HepG2 (cell line): ENCODE measurements around the gene DOCK1. TPM values are rescaled to one million over a fixed set of nuclear protein-coding genes. Genes with fewer than 3 reads are reported as not detected.

Experiments
- ATAC-seq: fragments of 200-7000 bp; cut with Tn5 transposase; 3 replicates; pipeline ENCODE4 v1.9.1; 2020; ENCODE audit warnings: mild to moderate bottlenecking, moderate library complexity
- BruUV-seq: library from RNA; stranded (reverse); fragments of 400-500 nt; replicated peaks from 2 replicates; lab custom pipeline; 2021; lab: Mats Ljungman, UMichigan
- CTCF ChIA-PET: fragments of 300-600 bp; formaldehyde crosslinking; extraction: SDS; loops from one replicate; lab custom pipeline; 2021; ENCODE audit warnings: low total read pairs, inconsistent platforms, low intra/inter-chr PET ratio; lab: Yijun Ruan, JAX
- POLR2A ChIA-PET: fragments of 350-600 bp; sonication (Branson Sonifier 250); formaldehyde crosslinking; loops from one replicate; lab custom pipeline; 2020; ENCODE audit warnings: antibody characterized with exemption, inconsistent platforms; lab: Yijun Ruan, JAX
- DNase-seq: peaks from one replicate; pipeline ENCODE4 v3.0.0-alpha.2; 2015; ENCODE audit warnings: low spot score
- FAIRE-seq: peaks from 3 replicates; lab custom pipeline; 2011; peaks lifted over from hg19 to GRCh38; lab: Jason Lieb, UNC
- H2AFZ ChIP-seq: one replicate; pipeline ENCODE4 v1.6.1; 2011; ENCODE audit warnings: low read length, inconsistent platforms
- H3K27ac ChIP-seq: fragments of 300-600 bp; 3 replicates; pipeline ENCODE4 v1.8.0; 2011; ENCODE audit warnings: mixed run types, mild to moderate bottlenecking, mixed read lengths, low read length, inconsistent platforms; ENCODE audit not compliant: insufficient read depth; ENCODE audit errors: extremely low read length
- H3K27me3 ChIP-seq, 2 experiments: fragments of 200-600 bp in 1 of 2; 2 replicates in 1 of 2; 3 replicates in 1 of 2; pipeline versions ENCODE4 v1.6.0 to v1.8.0; 2011; ENCODE audit warnings: low read length in 2 of 2, mild to moderate bottlenecking in 2 of 2, moderate library complexity in 2 of 2, inconsistent platforms in 1 of 2; ENCODE audit not compliant: insufficient read depth in 2 of 2, control insufficient read depth in 1 of 2
- H3K36me3 ChIP-seq, 2 experiments: fragments of 200-600 bp in 1 of 2; replicated peaks in 1 of 2; 2 replicates in 1 of 2; 3 replicates in 1 of 2; pipeline versions ENCODE4 v1.5.1 to v1.8.0; 2011; ENCODE audit warnings: low read length in 2 of 2, inconsistent platforms in 1 of 2; ENCODE audit not compliant: insufficient read depth in 2 of 2, control insufficient read depth in 1 of 2
- H3K4me1 ChIP-seq: 2 replicates; pipeline ENCODE4 v1.5.1; 2012; ENCODE audit warnings: low read length, inconsistent platforms; ENCODE audit not compliant: insufficient read depth
- H3K4me2 ChIP-seq: 2 replicates; pipeline ENCODE4 v1.6.0; 2011; ENCODE audit warnings: low read depth, low read length, inconsistent platforms
- H3K4me3 ChIP-seq, 3 experiments: fragments of 200-600 bp in 1 of 3; sonication (generic), shearing (Covaris generic) in 1 of 3; replicated peaks in 1 of 3; 2 replicates each; pipeline ENCODE4 v1.5.1; 2011 to 2016; ENCODE audit warnings: low read length in 3 of 3, inconsistent platforms in 2 of 3, low read depth in 2 of 3, mild to moderate bottlenecking in 2 of 3, control low read depth in 1 of 3, mixed read lengths in 1 of 3; ENCODE audit not compliant: insufficient read depth in 1 of 3
- H3K79me2 ChIP-seq: one replicate; pipeline ENCODE4 v1.6.1; 2011; ENCODE audit warnings: low read length, inconsistent platforms; ENCODE audit not compliant: insufficient read depth
- H3K9ac ChIP-seq: 2 replicates; pipeline ENCODE4 v1.6.0; 2011; ENCODE audit warnings: mild to moderate bottlenecking, low read depth, low read length, inconsistent platforms; ENCODE audit not compliant: insufficient read depth
- H3K9me3 ChIP-seq: 2 replicates; pipeline ENCODE4 v1.5.1; 2012; ENCODE audit warnings: mild to moderate bottlenecking, low read length
- H4K20me1 ChIP-seq: 2 replicates; pipeline ENCODE4 v1.6.0; 2011; ENCODE audit warnings: inconsistent platforms, mild to moderate bottlenecking, low read length, moderate library complexity; ENCODE audit not compliant: insufficient read depth
- CHD4 ChIP-seq: fragments of 200-600 bp; sonication (generic); IDR thresholded peaks from 2 replicates; pipeline ENCODE4 v1.7.0; 2017; ENCODE audit warnings: mild to moderate bottlenecking, low read length, borderline replicate concordance
- GPN1 ChIP-seq: sonication (generic); formaldehyde crosslinking; IDR thresholded peaks from 2 replicates; pipeline ENCODE4 v1.5.1; 2020; ENCODE audit warnings: missing genetic modification reagents, borderline replicate concordance
- HOXD1 ChIP-seq: sonication (generic); formaldehyde crosslinking; IDR thresholded peaks from 2 replicates; pipeline ENCODE4 v1.5.0; 2020; ENCODE audit warnings: missing genetic modification reagents
- KDM3A ChIP-seq: IDR thresholded peaks from 2 replicates; pipeline ENCODE4 v1.6.1; 2018; ENCODE audit warnings: low read depth, missing compliant biosample characterization
- MEIS1 ChIP-seq: sonication (generic); formaldehyde crosslinking; IDR thresholded peaks from 2 replicates; pipeline ENCODE4 v1.9.0; 2021; ENCODE audit warnings: mild to moderate bottlenecking, missing genetic modification reagents, moderate library complexity, borderline replicate concordance
- RXRB ChIP-seq: IDR thresholded peaks from 2 replicates; pipeline ENCODE4 v1.6.1; 2016; ENCODE audit warnings: borderline replicate concordance, missing genetic modification reagents, missing compliant biosample characterization
- SOX5 ChIP-seq: IDR thresholded peaks from 2 replicates; pipeline ENCODE4 v1.6.1; 2016; ENCODE audit warnings: borderline replicate concordance
- ZNF3 ChIP-seq: IDR thresholded peaks from 2 replicates; pipeline ENCODE4 v1.7.0; 2017; ENCODE audit warnings: inconsistent platforms
- ZNF329 ChIP-seq: sonication (generic); formaldehyde crosslinking; IDR thresholded peaks from 2 replicates; pipeline ENCODE4 v1.9.0; 2021; ENCODE audit warnings: low read depth, mild to moderate bottlenecking, missing genetic modification reagents
- ZNF383 ChIP-seq: sonication (generic); formaldehyde crosslinking; IDR thresholded peaks from 2 replicates; pipeline ENCODE4 v1.4.0; 2020; ENCODE audit warnings: missing genetic modification reagents, mild to moderate bottlenecking, borderline replicate concordance
- ZNF510 ChIP-seq: sonication (generic); formaldehyde crosslinking; IDR thresholded peaks from 2 replicates; pipeline ENCODE4 v1.4.0; 2020; ENCODE audit warnings: low read depth, mild to moderate bottlenecking, missing genetic modification reagents
- ZNF644 ChIP-seq: IDR thresholded peaks from 2 replicates; pipeline ENCODE4 v1.6.1; 2016; ENCODE audit warnings: low read depth
- ZNF720 ChIP-seq: sonication (generic); formaldehyde crosslinking; IDR thresholded peaks from 2 replicates; pipeline ENCODE4 v1.4.0; 2020; ENCODE audit warnings: missing genetic modification reagents
- ZNF768 ChIP-seq: sonication (generic); formaldehyde crosslinking; IDR thresholded peaks from 2 replicates; pipeline ENCODE4 v1.4.0; 2020; ENCODE audit warnings: missing genetic modification reagents
- WGBS: methylation state at CpG from one replicate; pipeline ENCODE4 v1.1.6; 2017; ENCODE audit warnings: low lambda C conversion rate; 5-methylcytosine and 5-hydroxymethylcytosine counted together
- in situ Hi-C: cut with HindIII; loops from 2 replicates; pipeline ENCODE4 v1.10.0; 2017; ENCODE audit warnings: low pct_unique_long_range_greater_than_20kb; ENCODE audit not compliant: extremely low pct_ligation_motif_present
- intact Hi-C: fragments of 100-400 bp; cut with micrococcal nuclease; formaldehyde crosslinking; loops from one replicate; pipeline ENCODE4 v1.10.0; 2022; ENCODE audit not compliant: unreplicated experiment
- polyA plus RNA-seq, 8 experiments: library from polyadenylated mRNA; depleted of rRNA in 3 of 8; stranded (reverse) in 7 of 8; unstranded in 1 of 8; fragments of >200 nt; fragmentation: Illumina TruSeq in 4 of 8; extraction: Trizol in 4 of 8; gene quantifications; 2 replicates each; pipeline versions ENCODE4 v1.2.1 to v1.2.3, GENCODE V29; 2011 to 2016; ENCODE audit warnings: low read depth in 4 of 8, missing spikeins in 1 of 8, mixed read lengths in 1 of 8; ENCODE audit not compliant: insufficient read depth in 1 of 8
- total RNA-seq, 5 experiments: library from RNA; depleted of rRNA; stranded (reverse); fragments of >200 nt; fragmentation: Illumina TruSeq; extraction: Trizol; gene quantifications; 2 replicates each; pipeline ENCODE4 v1.2.3, GENCODE V29; 2016; ENCODE audit warnings: low read depth in 1 of 5
- TF ChIP-seq, protein P1 (sequence below): fragments of 450-650 bp; IDR thresholded peaks from 2 replicates; pipeline ENCODE4 v1.6.1; 2017
- TF ChIP-seq, protein P2 (sequence below): sonication (generic); formaldehyde crosslinking; IDR thresholded peaks from 2 replicates; pipeline ENCODE4 v1.5.1; 2020; ENCODE audit warnings: mild to moderate bottlenecking, missing genetic modification reagents, moderate library complexity
- TF ChIP-seq, protein P3 (sequence below), 2 experiments: sonication (generic) in 1 of 2; formaldehyde crosslinking in 1 of 2; IDR thresholded peaks; 2 replicates each; pipeline versions ENCODE4 v1.4.0 to v1.6.1; 2018 to 2020; ENCODE audit warnings: missing genetic modification reagents in 2 of 2, borderline replicate concordance in 1 of 2, low read depth in 1 of 2, mild to moderate bottlenecking in 1 of 2, missing biosample characterization in 1 of 2

DOCK1 gene
- total and polyA plus RNA-seq, 2 of the 13 experiments (the other 11 are each of a cell fraction or from before 2014, with no cell fraction given): 8.3 to 25.5 TPM

DNA sequence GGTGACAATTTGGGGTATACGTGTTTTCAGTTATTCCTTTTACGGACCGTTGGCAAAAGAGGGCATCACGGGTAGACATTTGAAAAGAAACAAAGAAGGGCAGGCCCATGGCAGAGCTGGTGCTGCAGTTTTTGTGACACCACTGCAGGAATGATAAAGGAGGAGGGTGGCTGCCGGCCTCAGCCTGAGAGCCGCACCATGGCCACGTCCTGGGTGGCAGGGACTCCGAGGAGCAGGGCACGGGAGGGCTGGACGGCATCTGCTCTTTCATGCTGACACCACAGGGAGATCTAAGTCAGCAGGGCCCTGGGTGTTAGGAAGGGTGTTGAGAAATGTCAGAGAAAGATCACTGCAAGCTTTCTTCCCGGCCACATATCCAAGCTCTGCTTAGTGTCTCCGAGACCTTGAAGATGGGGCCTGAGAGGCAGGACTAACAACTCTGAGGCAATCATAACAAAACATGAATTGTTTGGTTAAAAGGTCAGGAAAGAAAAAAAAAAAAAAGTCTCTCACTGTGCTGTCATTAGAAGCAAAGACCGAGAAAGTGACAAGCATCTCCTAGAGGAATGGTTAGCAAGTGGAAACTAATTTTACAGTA, 254.5 kb downstream of the DOCK1 start:
- no peak for FAIRE-seq
- CTCF ChIA-PET: no interaction called here
- no peak for DNase-seq
- POLR2A ChIA-PET: no interaction called here
- Histone ChIP-seq H3K27me3 (no peaks in the 10 kb centered on the region), H3K4me3 (no peak overlapping the region), H3K4me1 (no peaks in the 10 kb centered on the region), H3K36me3 (no peaks in the 10 kb centered on the region), H3K27ac (no peak overlapping the region), H3K4me2 (no peak overlapping the region), H2AFZ (no peak overlapping the region), H4K20me1 (no peaks in the 10 kb centered on the region), H3K9ac (no peak overlapping the region), H3K9me3 (no peaks in the 10 kb centered on the region), H3K79me2 (no peaks in the 10 kb centered on the region)
- no peak for TF ChIP-seq SOX5 (CRISPR knock-in tag)
- TF ChIP-seq, protein P1, sequence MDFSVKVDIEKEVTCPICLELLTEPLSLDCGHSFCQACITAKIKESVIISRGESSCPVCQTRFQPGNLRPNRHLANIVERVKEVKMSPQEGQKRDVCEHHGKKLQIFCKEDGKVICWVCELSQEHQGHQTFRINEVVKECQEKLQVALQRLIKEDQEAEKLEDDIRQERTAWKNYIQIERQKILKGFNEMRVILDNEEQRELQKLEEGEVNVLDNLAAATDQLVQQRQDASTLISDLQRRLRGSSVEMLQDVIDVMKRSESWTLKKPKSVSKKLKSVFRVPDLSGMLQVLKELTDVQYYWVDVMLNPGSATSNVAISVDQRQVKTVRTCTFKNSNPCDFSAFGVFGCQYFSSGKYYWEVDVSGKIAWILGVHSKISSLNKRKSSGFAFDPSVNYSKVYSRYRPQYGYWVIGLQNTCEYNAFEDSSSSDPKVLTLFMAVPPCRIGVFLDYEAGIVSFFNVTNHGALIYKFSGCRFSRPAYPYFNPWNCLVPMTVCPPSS: no peak
- TF ChIP-seq, protein P2, sequence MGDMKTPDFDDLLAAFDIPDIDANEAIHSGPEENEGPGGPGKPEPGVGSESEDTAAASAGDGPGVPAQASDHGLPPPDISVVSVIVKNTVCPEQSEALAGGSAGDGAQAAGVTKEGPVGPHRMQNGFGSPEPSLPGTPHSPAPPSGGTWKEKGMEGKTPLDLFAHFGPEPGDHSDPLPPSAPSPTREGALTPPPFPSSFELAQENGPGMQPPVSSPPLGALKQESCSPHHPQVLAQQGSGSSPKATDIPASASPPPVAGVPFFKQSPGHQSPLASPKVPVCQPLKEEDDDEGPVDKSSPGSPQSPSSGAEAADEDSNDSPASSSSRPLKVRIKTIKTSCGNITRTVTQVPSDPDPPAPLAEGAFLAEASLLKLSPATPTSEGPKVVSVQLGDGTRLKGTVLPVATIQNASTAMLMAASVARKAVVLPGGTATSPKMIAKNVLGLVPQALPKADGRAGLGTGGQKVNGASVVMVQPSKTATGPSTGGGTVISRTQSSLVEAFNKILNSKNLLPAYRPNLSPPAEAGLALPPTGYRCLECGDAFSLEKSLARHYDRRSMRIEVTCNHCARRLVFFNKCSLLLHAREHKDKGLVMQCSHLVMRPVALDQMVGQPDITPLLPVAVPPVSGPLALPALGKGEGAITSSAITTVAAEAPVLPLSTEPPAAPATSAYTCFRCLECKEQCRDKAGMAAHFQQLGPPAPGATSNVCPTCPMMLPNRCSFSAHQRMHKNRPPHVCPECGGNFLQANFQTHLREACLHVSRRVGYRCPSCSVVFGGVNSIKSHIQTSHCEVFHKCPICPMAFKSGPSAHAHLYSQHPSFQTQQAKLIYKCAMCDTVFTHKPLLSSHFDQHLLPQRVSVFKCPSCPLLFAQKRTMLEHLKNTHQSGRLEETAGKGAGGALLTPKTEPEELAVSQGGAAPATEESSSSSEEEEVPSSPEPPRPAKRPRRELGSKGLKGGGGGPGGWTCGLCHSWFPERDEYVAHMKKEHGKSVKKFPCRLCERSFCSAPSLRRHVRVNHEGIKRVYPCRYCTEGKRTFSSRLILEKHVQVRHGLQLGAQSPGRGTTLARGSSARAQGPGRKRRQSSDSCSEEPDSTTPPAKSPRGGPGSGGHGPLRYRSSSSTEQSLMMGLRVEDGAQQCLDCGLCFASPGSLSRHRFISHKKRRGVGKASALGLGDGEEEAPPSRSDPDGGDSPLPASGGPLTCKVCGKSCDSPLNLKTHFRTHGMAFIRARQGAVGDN: no peak
- no peak for TF ChIP-seq MEIS1 (CRISPR knock-in tag)
- TF ChIP-seq ZNF720 (CRISPR knock-in tag): no peak
- no peak for TF ChIP-seq ZNF3
- TF ChIP-seq CHD4: no peak
- no peak for TF ChIP-seq HOXD1 (CRISPR knock-in tag)
- no peak for TF ChIP-seq ZNF510 (CRISPR knock-in tag)
- no peak for TF ChIP-seq GPN1 (CRISPR knock-in tag)
- TF ChIP-seq ZNF329: no peak
- TF ChIP-seq, protein P3, sequence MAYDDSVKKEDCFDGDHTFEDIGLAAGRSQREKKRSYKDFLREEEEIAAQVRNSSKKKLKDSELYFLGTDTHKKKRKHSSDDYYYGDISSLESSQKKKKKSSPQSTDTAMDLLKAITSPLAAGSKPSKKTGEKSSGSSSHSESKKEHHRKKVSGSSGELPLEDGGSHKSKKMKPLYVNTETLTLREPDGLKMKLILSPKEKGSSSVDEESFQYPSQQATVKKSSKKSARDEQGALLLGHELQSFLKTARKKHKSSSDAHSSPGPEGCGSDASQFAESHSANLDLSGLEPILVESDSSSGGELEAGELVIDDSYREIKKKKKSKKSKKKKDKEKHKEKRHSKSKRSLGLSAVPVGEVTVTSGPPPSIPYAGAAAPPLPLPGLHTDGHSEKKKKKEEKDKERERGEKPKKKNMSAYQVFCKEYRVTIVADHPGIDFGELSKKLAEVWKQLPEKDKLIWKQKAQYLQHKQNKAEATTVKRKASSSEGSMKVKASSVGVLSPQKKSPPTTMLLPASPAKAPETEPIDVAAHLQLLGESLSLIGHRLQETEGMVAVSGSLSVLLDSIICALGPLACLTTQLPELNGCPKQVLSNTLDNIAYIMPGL (CRISPR knock-in tag; IDR thresholded peaks at IDR 0.05; ENCODE audit: borderline replicate concordance in 1 of 2, low read depth in 1 of 2): no peak
- no peak for TF ChIP-seq ZNF644 (CRISPR knock-in tag)
- no peak for TF ChIP-seq RXRB (CRISPR knock-in tag)
- TF ChIP-seq ZNF768 (CRISPR knock-in tag): no peak
- no peak for TF ChIP-seq KDM3A
- no peak for TF ChIP-seq ZNF383
- WGBS: 93% methylated on average over 13 of the region's 13 CpGs
- intact Hi-C loops (no loop called here), in situ Hi-C loops (no loop called here)
- BruUV-seq: no TSS peak
- no peak for ATAC-seq
